ENCODE results near the gene BTBD2.

DNA sequence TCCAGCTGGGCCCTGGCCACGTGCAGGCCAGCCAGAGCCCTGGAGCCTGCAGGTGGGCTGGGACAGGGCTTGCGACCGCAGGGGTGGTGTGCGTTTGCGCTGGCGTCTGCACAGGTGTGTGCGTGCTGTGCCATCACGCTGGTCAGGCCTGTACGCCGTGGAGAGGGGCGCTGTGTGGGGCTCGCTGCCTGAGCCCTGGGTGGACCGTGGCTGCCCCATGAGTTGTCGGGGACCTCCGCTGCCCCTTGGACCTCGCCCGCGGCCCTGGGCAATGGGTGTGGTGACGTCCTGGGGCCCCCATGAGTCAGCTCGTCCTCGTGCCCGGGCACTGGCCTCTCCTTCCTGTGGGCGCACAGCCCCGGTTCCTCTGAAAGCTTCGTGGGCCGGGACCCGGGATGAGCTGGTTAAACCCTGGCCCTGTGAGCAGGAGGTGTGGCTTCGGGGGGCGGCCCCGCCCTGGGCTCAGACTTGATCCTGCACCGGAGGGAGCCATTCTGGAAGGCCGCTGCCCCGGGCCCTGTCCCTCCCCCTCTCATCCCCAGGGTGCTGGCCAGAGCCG is 67.8 kb downstream of the BTBD2 start:
- TF ChIP-seq, protein P1, sequence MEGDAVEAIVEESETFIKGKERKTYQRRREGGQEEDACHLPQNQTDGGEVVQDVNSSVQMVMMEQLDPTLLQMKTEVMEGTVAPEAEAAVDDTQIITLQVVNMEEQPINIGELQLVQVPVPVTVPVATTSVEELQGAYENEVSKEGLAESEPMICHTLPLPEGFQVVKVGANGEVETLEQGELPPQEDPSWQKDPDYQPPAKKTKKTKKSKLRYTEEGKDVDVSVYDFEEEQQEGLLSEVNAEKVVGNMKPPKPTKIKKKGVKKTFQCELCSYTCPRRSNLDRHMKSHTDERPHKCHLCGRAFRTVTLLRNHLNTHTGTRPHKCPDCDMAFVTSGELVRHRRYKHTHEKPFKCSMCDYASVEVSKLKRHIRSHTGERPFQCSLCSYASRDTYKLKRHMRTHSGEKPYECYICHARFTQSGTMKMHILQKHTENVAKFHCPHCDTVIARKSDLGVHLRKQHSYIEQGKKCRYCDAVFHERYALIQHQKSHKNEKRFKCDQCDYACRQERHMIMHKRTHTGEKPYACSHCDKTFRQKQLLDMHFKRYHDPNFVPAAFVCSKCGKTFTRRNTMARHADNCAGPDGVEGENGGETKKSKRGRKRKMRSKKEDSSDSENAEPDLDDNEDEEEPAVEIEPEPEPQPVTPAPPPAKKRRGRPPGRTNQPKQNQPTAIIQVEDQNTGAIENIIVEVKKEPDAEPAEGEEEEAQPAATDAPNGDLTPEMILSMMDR (optimal IDR thresholded peaks at IDR 0.05 in 1 of 3, IDR thresholded peaks at IDR 0.05 in 1 of 3, conservative IDR thresholded peaks at IDR 0.05 in 1 of 3; ENCODE audit: extremely low read depth in 1 of 3, insufficient read depth in 2 of 3, low read length in 3 of 3) = no peak
- TF ChIP-seq EZH2 (IDR thresholded peaks at IDR 0.05; ENCODE audit: low read length) = no peak
